Fibroblast of pulmonary artery (primary cell): ENCODE data around the gene RAB11A.
A peak's percentile ranks its signal among the peaks of the same experiment; 100 is the strongest.

ENCODE experiments used
- DNase-seq: peaks from one replicate; pipeline ENCODE4 v3.0.0-alpha.2; 2010; ENCODE audit warnings: low read depth
- H3K4me3 ChIP-seq: replicated peaks from 2 replicates; pipeline ENCODE4 v1.5.1; 2011; ENCODE audit warnings: low read depth, mild to moderate bottlenecking, control low read depth, low read length, moderate library complexity
- TF ChIP-seq, protein P1 (sequence below): IDR thresholded peaks from 2 replicates; pipeline ENCODE4 v1.5.1; 2011; ENCODE audit warnings: mild to moderate bottlenecking, control low read depth, low read length, inconsistent platforms; ENCODE audit errors: missing control alignments

The RAB11A gene

DNA sequence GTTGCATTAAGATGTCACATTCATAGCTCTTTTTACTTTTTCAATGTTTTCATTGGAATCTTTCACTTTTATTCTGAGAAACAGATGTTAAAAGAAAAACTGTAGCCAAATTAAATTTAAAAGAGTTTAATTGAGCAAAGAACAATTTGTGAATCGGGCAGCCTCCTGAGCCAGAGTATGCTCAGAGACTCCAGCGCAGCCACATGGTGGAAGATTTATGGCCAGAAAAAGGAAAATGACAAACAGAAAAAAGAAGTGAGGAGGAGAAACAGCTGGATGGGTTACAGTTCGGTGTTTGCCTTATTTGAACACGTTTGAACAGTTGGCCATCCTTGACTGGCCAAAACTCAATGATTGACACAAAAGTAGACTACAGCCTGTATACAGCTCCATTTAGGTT lies 33.8 kb upstream of the RAB11A start:
- no peak for DNase-seq
- TF ChIP-seq, protein P1, sequence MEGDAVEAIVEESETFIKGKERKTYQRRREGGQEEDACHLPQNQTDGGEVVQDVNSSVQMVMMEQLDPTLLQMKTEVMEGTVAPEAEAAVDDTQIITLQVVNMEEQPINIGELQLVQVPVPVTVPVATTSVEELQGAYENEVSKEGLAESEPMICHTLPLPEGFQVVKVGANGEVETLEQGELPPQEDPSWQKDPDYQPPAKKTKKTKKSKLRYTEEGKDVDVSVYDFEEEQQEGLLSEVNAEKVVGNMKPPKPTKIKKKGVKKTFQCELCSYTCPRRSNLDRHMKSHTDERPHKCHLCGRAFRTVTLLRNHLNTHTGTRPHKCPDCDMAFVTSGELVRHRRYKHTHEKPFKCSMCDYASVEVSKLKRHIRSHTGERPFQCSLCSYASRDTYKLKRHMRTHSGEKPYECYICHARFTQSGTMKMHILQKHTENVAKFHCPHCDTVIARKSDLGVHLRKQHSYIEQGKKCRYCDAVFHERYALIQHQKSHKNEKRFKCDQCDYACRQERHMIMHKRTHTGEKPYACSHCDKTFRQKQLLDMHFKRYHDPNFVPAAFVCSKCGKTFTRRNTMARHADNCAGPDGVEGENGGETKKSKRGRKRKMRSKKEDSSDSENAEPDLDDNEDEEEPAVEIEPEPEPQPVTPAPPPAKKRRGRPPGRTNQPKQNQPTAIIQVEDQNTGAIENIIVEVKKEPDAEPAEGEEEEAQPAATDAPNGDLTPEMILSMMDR = no peak
- no peak overlapping the region for H3K4me3 ChIP-seq

DNA sequence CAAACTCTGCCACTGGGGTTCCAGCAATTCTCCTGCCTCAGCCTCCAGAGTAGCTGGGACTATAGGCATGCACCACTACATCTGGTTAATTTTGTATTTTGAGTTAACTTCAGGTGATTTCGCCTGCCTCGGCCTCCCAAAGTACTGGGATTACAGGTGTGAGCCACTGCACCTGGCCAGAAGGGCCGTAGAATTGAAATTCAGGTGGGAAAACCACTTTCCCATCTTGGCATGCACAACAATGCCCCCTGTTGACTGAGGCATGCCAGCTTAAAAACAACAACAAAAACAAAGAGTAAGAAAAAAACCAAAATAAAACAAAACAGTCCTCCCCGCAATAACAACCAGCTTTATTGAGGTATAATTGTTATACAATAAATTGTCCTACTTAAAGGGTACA lies 32.6 kb upstream of the RAB11A start:
- TF ChIP-seq, protein P1 = peak; percentile 13
- H3K4me3 ChIP-seq = no peak overlapping the region
- DNase-seq = no peak

DNA sequence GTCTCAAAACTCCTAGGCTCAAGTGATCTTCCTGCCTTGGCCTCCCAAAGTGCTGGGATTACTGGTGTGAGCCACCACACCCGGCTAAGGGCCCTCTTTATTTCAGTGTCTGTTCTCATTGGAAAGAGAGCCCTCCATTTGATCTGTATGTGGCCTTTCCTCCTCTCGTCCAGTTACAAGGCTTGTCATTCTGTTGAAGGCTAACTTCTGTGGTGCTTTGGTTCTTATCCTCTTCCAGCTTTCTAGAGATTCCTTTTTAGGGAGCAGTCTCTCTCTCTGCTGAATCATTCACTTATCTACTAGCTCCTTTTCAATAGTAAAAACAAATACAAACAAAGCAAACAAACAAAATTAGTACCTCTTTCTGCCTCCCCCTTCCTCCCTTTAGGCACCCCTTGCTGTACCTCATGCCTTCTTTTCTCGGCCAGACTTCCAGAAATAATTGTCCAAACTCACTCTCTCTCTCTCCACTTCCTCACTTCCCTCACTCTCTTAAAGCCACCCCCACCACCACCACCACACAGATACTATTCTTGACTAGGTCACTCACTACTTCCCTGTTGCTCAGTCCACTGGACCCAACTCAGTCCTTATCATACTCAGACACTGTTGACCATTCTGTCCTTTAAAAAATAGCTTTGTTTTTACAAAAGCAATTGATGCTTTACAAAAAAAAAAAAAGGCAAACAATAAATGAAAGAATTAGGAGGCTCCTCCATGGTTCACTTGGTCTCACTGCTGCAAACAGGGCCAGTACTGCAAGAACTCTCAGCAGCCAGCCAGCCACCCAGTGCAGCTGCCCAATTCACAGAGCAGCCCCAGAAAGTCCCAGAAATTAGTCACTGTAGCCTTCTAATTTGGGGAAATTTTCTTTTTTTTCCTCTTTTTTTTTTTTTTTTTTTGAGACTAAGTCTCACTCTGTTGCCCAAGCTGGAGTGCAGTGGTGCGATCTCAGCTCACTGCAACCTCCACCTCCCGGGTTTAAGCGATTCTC lies 31.7 kb upstream of the RAB11A start:
- TF ChIP-seq, protein P1 = no peak
- DNase-seq = no peak
- no peak overlapping the region for H3K4me3 ChIP-seq

DNA sequence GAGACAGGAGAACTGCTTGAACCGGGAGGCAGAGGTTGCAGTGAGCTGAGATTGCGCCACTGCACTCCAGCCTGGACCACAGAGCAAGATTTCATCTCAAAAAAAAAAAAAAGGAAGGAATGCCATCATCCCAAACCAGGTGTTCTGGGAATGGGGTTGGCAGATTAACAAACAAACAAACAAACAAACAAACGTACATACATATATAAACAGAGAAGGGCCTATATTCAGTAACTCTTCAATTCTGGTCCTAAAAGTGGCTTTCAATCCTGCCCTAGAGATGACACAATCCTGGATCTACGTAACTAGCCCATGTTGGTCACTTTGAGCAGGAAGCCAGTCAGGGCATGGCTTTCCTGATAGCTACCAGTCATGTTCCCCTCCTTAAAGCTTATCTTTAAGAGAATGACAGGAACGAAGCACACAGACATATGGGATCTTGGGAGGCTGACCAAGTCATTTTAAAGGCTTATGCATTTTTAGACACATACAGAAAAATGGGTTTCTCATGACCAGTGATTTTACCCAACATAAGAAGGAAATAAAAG lies 29.9 kb upstream of the RAB11A start:
- TF ChIP-seq, protein P1 = no peak
- no peak for DNase-seq

DNA sequence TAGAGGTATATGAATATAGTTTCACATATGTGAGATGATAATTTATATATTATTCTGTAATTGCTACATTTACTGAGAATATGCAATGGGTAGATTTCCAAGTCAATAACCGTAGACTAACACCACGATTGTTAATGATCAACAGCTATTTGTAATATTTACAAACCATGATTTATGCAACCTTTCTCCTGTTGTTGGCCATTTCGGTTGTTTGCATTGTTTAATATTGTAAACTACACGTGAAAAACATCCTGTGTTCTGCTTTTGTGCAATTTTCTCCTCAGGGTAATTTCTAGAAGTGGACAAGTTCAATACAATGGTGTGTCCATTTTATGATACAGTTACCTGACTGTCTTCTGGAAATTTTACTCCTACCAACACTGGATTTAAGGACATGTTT lies 29.3 kb upstream of the RAB11A start:
- H3K4me3 ChIP-seq = no peak overlapping the region
- TF ChIP-seq, protein P1 = no peak
- DNase-seq = no peak

More for the DNA sequence above, 29.9 kb upstream of the RAB11A start:
- H3K4me3 ChIP-seq = no peak overlapping the region

DNA sequence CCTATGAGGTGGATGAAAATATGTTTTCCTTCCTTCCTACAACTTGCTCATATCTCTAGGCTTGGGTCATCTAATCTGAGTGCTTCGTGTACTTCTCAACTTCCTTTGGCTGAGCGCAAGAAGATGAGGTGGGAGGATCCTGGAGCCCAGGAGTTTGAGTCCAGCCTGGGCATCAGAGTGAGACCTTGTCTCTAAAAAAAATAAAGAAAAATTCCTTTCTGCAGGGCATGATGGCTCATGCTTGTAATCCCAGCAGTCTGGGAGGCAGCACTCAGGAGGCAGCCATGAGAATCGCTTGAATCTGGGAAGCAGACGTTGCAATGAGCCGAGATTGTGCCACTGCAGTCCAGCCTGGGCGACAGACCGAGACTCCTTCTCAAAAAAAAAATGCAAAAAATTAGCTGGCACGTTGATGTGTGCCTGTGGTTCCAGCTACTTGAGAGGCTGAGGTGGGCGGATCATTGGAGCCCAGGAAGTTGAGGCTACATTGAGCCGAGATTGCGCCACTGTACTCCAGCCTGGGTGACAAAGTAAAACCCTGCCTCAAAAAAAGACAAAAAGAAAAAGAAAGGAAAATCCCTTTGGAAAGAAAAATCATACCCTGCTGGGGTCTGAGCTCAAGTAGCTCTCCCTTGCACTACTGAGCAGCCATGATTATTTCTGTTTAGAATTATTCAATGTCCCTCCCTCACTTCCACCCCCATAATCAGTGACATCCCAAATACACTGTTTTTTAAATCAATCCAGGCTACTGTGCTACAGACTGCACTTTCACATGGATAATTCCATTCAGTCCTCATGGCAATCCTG lies 28.0 kb upstream of the RAB11A start:
- H3K4me3 ChIP-seq = peak overlapping the region; percentile 31
- DNase-seq = peak; percentile 53

More for the DNA sequence above, 28.0 kb upstream of the RAB11A start:
- TF ChIP-seq, protein P1 = no peak
